SHP77 (cell line): ENCODE data around the gene OBSCN.
A peak's percentile ranks its signal among the peaks of the same experiment; 100 is the strongest.

Source experiments
- DNase-seq, 2 experiments: peaks; one replicate each; lab custom pipeline; 2025; lab: John Stamatoyannopoulos, UW

OBSCN gene

GRCh38 chr1:228207851-228208821 is at the start of gene OBSCN:
OBSCN (plus strand) TSS chr1:228208044; CDS start chr1:228211784, 3,740 bp downstream.
- no peak for DNase-seq

GRCh38 chr1:228158151-228159007 is 49.5 kb upstream of the OBSCN start:
- no peak for DNase-seq

- DNase-seq: no peak
Observed at GRCh38 chr1:228159008-228159665, 48.7 kb upstream of the OBSCN start.

- no peak for DNase-seq
Observed at GRCh38 chr1:228160201-228160761, 47.6 kb upstream of the OBSCN start.

- DNase-seq: no peak
Observed at GRCh38 chr1:228161362-228161761, 46.5 kb upstream of the OBSCN start.

- no peak for DNase-seq
Observed at GRCh38 chr1:228161866-228162265, 46.0 kb upstream of the OBSCN start.

- no peak for DNase-seq
Observed at GRCh38 chr1:228162286-228163006, 45.4 kb upstream of the OBSCN start.

- DNase-seq: no peak
Observed at GRCh38 chr1:228163007-228163753, 44.7 kb upstream of the OBSCN start.

- no peak for DNase-seq
Observed at GRCh38 chr1:228163776-228164519, 43.9 kb upstream of the OBSCN start.

- no peak for DNase-seq
Observed at GRCh38 chr1:228164561-228165371, 43.1 kb upstream of the OBSCN start.

- DNase-seq: peak; percentile 94 to 96
Observed at GRCh38 chr1:228165372-228166169, 42.3 kb upstream of the OBSCN start, which contains the start of gene IBA57. IBA57 (plus strand) TSS chr1:228165804; CDS start chr1:228165817, 13 bp downstream.

- DNase-seq: peak; percentile 33 to 45
Observed at GRCh38 chr1:228166170-228166936, 41.5 kb upstream of the OBSCN start.

GRCh38 chr1:228168563-228169270 is 39.1 kb upstream of the OBSCN start:
- no peak for DNase-seq

- no peak for DNase-seq
Observed at GRCh38 chr1:228169345-228169744, 38.5 kb upstream of the OBSCN start.

GRCh38 chr1:228170666-228171065 is 37.2 kb upstream of the OBSCN start:
- DNase-seq: no peak

GRCh38 chr1:228171221-228171891 is 36.5 kb upstream of the OBSCN start:
- no peak for DNase-seq
